Myocyte (in vitro differentiated cells): ENCODE data around the gene CRABP2. TPM values are rescaled to one million over a fixed set of nuclear protein-coding genes. Genes with fewer than 3 reads are reported as not detected.
A peak's percentile ranks its signal among the peaks of the same experiment; 100 is the strongest.

Experiments
- DNase-seq: peaks from one replicate; pipeline ENCODE4 v3.0.0-alpha.2; 2012; ENCODE audit warnings: low read depth
- total RNA-seq: library from RNA; depleted of rRNA; stranded (reverse); fragments of >200 nt; gene quantifications from 2 replicates; pipeline ENCODE4 v1.2.3, GENCODE V29; 2014

CRABP2 gene
- total RNA-seq, 1 donor from 2014 or later, result 5.3 TPM

GRCh38 chr1:156709757-156710489 lies 4.5 kb upstream of the CRABP2 start:
- peak; percentile 85 for DNase-seq

GRCh38 chr1:156709031-156709430 lies 3.6 kb upstream of the CRABP2 start:
- DNase-seq, result no peak

GRCh38 chr1:156708218-156708661 lies 2.9 kb upstream of the CRABP2 start:
- no peak for DNase-seq

GRCh38 chr1:156707417-156708217 lies 2.2 kb upstream of the CRABP2 start:
- DNase-seq, result no peak

DNA sequence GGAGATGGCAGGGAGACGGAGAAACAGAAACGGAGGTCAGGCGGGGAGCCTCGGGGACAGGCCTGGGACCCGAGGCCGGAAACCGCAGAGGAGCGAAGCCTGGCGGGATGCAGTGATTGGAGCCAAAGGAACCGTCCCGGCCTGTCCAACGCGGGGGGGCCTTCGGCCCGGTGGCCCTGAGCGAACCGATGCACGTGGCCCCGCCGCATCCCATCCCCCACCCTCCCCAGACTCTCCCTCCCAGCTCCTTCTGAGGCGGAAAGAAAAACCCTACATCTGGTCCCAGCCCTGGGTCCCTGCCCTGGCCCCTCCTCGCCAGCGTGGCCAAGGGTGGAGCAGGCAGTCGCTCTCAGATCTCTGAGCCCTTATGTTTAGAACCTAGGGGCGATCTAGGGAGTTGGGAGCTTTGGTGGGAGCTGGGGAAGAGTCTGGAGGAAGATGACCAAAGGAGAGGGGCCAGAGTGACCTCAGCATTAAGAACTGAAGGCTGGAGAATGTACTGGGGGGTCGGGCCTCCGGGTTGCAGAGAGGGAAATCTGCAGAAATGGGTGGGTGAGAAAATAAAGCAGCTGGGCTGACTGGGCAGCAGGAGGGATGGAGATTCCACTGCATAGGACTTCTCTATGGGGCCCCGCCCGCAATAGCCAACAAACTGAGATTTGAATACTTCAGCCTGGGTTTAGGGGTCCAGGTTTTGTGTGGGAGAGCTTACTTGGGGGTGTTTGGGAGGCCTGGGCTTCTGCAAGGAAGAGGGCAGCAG lies 1.5 kb upstream of the CRABP2 start:
- no peak for DNase-seq

DNA sequence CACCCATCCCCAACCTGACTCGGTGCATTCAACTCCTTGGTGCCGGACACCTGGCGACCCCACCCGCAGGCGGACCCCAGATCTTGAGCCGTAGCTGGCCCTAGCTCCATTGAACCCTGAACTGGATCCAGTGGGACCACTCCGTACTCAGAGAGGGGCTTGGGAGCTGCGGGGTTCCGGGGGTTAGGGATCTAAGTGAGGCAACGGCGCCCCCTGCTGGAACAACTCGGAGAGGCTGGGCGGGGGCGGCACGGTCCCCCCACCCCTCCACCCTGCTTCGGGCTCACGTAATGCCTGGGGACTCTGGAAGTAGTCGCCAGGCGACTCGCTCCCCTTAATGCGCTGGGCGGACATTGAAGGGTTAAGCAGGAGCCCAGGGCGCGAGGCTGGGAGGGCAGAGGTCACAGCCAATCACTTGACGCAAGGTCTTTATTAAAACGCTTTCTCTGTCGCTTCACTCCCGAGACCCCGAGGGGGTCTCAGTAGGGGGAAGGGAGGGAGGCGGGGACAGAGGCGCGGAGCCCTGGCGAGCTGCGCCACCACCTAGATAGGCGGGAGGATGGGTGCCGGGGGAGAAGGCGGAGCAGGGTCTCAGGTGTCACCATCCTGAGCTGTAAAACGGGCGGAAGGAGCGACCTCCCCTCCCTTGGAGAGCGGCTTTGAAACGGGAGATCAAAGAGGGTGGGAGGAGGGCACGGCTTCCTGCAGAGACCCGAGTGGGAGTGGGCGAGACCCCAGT lies 704 bp upstream of the CRABP2 start:
- DNase-seq, result peak; percentile 55

DNA sequence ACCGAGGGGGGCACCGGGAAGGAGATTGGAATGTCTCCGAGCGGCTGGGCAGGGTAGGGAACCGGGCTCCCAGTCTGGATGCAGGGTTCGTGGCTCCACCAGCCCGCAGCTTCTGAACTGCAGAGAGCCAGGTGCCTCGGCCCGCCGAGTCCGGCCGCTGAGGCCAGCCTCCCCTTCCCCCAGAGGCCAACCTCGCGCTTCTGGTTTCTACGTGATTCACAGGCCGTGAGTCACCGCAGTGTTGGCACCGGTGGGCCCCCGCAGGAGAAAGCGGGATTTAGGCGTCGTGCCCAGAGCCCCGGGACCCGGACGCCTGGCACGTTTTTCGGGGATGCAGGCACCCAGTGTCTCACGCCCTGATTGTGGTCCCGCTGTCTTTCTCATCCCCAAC lies 458 bp downstream of the CRABP2 start:
- peak; percentile 76 for DNase-seq

- DNase-seq, result no peak
Measured at GRCh38 chr1:156704166-156704711, 1.1 kb downstream of the CRABP2 start.

GRCh38 chr1:156703741-156704140 lies 1.6 kb downstream of the CRABP2 start:
- no peak for DNase-seq

GRCh38 chr1:156703336-156703735 lies 2.0 kb downstream of the CRABP2 start:
- no peak for DNase-seq

DNA sequence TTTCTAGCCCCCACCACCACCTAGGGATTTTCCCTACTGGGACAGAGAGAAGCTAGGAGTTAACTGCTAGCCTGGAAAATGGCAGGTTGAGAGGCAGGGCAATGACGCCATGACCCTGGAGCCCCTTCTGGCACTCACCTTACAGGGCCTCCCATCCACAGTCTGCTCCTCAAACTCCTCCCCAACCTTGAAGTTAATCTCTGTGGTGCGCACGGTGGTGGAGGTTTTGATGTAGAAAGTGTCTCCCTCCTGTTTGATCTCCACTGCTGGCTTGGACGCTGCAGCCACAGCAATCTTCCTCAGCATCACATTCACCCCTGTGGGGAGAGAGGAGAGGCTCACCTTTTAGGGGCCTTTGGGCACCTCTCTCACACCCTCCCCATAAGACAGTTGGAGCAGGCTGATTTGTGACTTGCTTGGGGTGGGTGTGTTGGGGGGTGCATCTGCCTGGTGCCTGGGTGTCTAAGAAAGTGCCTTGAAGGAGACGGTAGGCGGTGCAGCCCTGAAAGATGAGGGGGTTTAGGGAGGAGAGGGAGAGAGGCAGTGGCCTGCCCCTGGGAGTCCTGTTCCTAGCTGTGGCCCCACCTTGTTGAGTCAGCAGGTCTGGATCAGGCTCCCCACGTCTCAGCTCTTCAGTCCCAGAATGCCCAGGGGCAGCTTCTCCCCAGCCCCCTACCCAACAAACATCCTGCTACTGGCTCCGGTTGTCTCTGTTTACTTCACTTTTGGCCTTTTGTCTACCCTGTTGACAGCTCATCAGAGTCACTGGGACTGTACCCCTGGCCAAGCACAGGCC lies 4.4 kb downstream of the CRABP2 start:
- DNase-seq, result no peak

- DNase-seq, result no peak
Measured at GRCh38 chr1:156698995-156699394, 6.4 kb downstream of the CRABP2 start.

GRCh38 chr1:156697481-156697880 lies 7.9 kb downstream of the CRABP2 start:
- no peak for DNase-seq

GRCh38 chr1:156696755-156697154 lies 8.6 kb downstream of the CRABP2 start:
- no peak for DNase-seq

GRCh38 chr1:156694690-156694962 lies 10.8 kb downstream of the CRABP2 start:
- DNase-seq, result no peak

- DNase-seq, result no peak
Measured at GRCh38 chr1:156693848-156694689, 11.3 kb downstream of the CRABP2 start.

DNA sequence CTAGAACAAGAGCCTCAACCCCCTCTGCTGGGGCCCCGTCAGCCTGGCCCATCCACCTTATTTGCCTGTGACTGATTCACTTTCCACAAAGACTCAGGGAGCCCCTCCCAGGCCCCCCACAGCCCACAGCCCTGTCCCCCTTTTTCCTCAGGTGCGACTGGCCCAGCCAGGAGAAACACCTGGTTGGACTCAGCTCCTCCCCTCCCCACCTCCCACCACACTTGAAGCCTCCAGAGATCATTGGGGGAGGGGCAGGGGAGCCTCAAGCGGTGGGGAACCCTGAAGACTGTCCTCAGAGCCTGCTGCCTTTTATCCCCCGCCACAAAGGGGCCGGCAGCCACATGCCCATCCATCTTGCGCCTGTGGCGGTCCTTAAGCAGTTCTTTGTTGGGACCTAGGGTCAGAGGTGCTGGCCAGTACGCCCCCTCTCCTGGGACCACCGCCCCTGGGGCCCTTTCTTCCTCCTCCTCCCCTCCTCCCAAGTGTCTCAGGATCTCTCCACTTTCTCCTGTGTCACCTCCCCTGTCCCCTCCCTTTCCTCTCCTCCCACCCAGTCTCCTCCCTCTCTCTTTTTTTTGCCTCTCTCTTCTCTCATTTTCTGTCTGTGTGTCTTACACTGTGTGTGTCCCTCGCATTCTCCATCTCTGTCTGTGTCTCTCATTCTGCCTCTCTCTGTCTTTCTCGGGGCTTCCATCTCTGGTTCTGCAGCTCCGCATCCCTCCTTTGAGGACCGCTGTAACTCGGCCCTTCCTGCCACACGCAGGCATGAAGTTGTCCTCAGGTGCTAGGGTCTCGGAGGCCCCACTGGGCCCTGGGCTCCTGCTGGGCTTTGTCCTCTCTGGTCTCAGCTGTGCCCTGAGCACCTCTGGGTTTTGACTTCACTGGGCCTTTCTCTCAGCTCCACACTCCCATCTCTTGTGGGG lies 12.2 kb downstream of the CRABP2 start:
- no peak for DNase-seq

GRCh38 chr1:156692441-156692924 lies 12.9 kb downstream of the CRABP2 start:
- no peak for DNase-seq
